Chondrocyte (in vitro differentiated cells): ENCODE data around the gene SYPL2. TPM values are rescaled to one million over a fixed set of nuclear protein-coding genes. Genes with fewer than 3 reads are reported as not detected.

Experiments used
- DNase-seq: peaks from one replicate; pipeline ENCODE4 v3.0.0; 2021; ENCODE audit warnings: mixed read lengths, low spot score
- H3K27ac Mint-ChIP-seq: one replicate; pipeline ENCODE4 v1.8.0; 2021; ENCODE audit warnings: mild to moderate bottlenecking, moderate library complexity, mixed read lengths; ENCODE audit not compliant: unreplicated experiment
- H3K27me3 Mint-ChIP-seq: 2 replicates; pipeline ENCODE4 v1.8.0; 2021; ENCODE audit warnings: low read depth, mixed read lengths
- H3K36me3 Mint-ChIP-seq: 2 replicates; pipeline ENCODE4 v1.8.0; 2021; ENCODE audit warnings: low read depth, mixed read lengths
- H3K4me1 Mint-ChIP-seq: 2 replicates; pipeline ENCODE4 v1.8.0; 2021; ENCODE audit warnings: low read depth, mild to moderate bottlenecking, mixed read lengths
- H3K4me3 Mint-ChIP-seq: one replicate; pipeline ENCODE4 v1.8.0; 2021; ENCODE audit warnings: mild to moderate bottlenecking, moderate library complexity, mixed read lengths; ENCODE audit not compliant: unreplicated experiment
- H3K9me3 Mint-ChIP-seq: 2 replicates; pipeline ENCODE4 v1.8.0; 2021; ENCODE audit warnings: low read depth, mixed read lengths
- total RNA-seq: library from RNA; stranded (reverse); gene quantifications from 3 replicates; pipeline ENCODE4 v1.2.1, GENCODE V29; 2021
- TF ChIP-seq, protein P1 (sequence below): fragments of 200-600 bp; sonication (generic); IDR thresholded peaks from 2 replicates; pipeline ENCODE4 v1.5.0; 2021; ENCODE audit warnings: antibody characterized with exemption, mild to moderate bottlenecking, moderate library complexity

SYPL2 gene
- total RNA-seq, 1 donor from 2014 or later = 1.3 TPM

DNA sequence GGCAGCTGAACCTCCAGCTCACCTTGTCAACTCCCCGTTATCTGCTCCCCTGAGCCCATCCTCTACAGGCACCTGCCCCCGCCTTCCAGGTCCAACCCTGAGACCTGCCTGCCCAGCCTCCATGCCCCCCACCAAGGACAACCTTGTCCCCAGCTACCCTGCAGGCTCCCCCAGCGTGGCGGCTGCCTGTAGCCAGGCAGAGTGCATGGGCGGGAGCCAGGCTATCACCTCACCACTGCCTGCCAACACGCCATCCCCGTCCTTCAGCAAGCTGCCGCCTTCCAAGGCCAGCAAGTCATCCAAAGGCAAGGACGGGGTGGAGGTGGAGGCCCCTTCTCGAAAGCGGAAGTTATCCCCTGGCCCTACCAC is 24.6 kb downstream of the SYPL2 start:
- TF ChIP-seq, protein P1, sequence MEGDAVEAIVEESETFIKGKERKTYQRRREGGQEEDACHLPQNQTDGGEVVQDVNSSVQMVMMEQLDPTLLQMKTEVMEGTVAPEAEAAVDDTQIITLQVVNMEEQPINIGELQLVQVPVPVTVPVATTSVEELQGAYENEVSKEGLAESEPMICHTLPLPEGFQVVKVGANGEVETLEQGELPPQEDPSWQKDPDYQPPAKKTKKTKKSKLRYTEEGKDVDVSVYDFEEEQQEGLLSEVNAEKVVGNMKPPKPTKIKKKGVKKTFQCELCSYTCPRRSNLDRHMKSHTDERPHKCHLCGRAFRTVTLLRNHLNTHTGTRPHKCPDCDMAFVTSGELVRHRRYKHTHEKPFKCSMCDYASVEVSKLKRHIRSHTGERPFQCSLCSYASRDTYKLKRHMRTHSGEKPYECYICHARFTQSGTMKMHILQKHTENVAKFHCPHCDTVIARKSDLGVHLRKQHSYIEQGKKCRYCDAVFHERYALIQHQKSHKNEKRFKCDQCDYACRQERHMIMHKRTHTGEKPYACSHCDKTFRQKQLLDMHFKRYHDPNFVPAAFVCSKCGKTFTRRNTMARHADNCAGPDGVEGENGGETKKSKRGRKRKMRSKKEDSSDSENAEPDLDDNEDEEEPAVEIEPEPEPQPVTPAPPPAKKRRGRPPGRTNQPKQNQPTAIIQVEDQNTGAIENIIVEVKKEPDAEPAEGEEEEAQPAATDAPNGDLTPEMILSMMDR = peak; percentile 26
- no peak for DNase-seq
- Mint-ChIP-seq H3K27ac (no peak overlapping the region), H3K9me3 (no peaks in the 10 kb centered on the region), H3K36me3 (peaks cover 4% of the 10 kb centered on the region), H3K27me3 (no peaks in the 10 kb centered on the region), H3K4me3 (no peak overlapping the region), H3K4me1 (peaks cover 27% of the 10 kb centered on the region)

DNA sequence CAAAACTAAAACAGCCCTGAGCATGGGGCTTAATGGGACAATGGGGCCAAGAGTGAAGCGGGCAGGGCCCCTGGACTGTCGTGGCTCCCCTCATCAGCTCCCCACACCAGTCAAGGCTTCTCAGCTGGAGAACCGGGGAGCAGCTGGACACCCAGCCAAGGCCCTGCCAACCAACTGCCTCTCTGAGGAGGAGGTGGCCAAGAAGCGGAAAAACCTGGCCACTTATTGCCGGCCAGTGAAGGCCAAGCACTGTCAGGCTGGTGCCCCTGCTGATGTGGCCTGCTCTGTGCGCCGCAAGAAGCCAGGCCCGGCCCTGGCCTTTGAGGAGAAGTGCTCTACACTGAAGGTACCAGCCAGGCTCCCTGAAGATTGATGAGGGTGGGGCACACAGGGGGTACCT is 25.0 kb downstream of the SYPL2 start:
- H3K4me3 Mint-ChIP-seq = no peak overlapping the region
- no peak overlapping the region for H3K27ac Mint-ChIP-seq
- H3K36me3 Mint-ChIP-seq = peaks cover 4% of the 10 kb centered on the region
- H3K4me1 Mint-ChIP-seq = peaks cover 27% of the 10 kb centered on the region
- H3K9me3 Mint-ChIP-seq = no peaks in the 10 kb centered on the region
- no peak for DNase-seq
- no peaks in the 10 kb centered on the region for H3K27me3 Mint-ChIP-seq
- TF ChIP-seq, protein P1 = no peak

DNA sequence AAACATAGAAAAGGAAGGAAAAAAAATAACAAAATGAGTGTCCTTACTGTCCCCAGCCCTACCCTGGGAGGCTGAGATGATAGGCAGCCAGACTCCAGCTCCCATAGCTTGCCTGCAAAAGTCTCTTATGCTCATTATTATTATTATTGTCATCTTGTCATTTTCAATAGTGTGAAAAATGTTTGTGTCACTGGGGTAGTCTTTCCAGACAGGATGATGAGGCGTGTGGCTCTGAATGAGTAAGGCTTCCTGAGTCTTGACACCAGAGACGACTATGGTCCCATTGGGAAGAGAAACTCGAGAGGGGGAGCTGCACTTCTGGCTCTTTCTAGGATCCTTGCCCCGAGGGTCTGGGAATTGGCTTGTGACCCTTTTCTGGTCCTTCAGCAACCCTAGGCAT is 26.4 kb downstream of the SYPL2 start:
- Mint-ChIP-seq H3K9me3 (no peaks in the 10 kb centered on the region), H3K27ac (no peak overlapping the region), H3K27me3 (no peaks in the 10 kb centered on the region), H3K36me3 (peaks cover 4% of the 10 kb centered on the region), H3K4me1 (peaks cover 27% of the 10 kb centered on the region), H3K4me3 (no peak overlapping the region)
- TF ChIP-seq, protein P1 = no peak
- DNase-seq = no peak

DNA sequence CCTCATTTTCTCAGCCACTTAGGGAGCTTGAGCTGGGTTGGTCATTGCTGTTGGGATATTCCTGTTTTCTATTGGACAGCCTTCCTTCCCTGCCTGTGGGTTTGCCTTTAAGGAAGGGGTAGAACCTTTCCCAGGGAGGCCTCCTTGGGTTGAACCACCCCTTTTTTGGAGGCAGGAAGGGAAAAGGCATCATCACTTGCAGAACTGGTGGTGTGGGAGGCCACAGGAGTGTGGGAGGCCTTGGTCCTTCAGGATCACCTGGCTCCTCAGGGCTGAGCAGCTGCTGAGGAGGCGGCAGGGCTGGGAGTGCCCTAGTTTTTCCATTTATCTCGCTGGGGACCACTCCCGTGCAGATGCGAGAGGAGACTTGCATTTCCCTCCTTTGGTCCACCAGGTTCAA is 26.9 kb downstream of the SYPL2 start:
- TF ChIP-seq, protein P1 = no peak
- H3K4me1 Mint-ChIP-seq = peaks cover 27% of the 10 kb centered on the region
- H3K36me3 Mint-ChIP-seq = peaks cover 4% of the 10 kb centered on the region
- H3K4me3 Mint-ChIP-seq = no peak overlapping the region
- no peak overlapping the region for H3K27ac Mint-ChIP-seq
- no peak for DNase-seq
- H3K9me3 Mint-ChIP-seq = no peaks in the 10 kb centered on the region
- H3K27me3 Mint-ChIP-seq = no peaks in the 10 kb centered on the region

DNA sequence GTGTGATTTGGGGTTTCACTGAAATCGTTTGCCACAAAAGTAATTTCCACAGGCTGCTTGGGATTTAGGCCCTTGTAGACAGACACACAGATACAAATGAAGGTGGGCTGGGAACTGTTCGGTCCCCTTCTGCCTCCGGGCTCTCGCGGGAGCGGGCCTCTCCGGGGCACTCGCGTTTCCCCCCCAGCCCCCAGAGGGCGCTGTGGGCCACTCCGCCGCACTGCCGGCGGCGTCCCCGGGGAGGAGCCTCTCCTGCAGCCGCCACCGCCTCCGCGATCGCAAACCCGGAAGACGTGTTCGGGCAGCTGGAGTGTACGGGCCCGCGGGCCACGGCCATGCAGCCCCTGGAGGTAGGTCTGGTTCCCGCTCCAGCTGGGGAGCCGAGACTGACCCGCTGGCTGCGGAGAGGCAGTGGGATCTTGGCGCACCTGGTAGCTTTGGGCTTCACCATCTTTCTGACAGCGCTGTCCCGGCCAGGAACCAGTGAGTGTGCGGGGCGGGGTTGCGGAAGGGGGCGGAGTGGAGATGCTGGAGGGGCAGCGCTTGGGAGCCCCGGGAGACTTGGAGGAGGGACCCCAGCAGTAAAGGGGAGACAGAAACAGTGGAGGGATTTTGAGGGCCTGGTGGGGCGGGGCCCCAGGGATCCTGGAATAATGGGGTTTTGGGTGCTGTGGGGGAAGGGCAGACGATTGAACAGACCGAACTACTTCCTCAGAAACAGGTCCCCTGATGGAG is 27.6 kb downstream of the SYPL2 start, which contains the start of gene CYB561D1:
CYB561D1 (plus strand) TSS at position 290 of the 735 bp plus-strand sequence; CDS start at position 336, 46 bp downstream.
- no peak for DNase-seq
- Mint-ChIP-seq H3K4me3 (peak within 1 kb of the TSS; percentile 96), H3K9me3 (no peaks in the 10 kb centered on the region), H3K27ac (peak within 1 kb of the TSS; percentile 78), H3K36me3 (peaks cover 4% of the 10 kb centered on the region), H3K4me1 (peaks cover 29% of the 10 kb centered on the region), H3K27me3 (no peaks in the 10 kb centered on the region)
- TF ChIP-seq, protein P1 = peak; percentile 98
